IMR-90 (cell line): ENCODE results near the gene ARF5. TPM values are rescaled to one million over a fixed set of nuclear protein-coding genes. Genes with fewer than 3 reads are reported as not detected.
A peak's percentile ranks its signal among the peaks of the same experiment; 100 is the strongest.

Experiments
- ATAC-seq: fragments of 200-7000 bp; cut with Tn5 transposase; 2 replicates; pipeline ENCODE4 v1.9.1; 2020; ENCODE audit warnings: low read depth, mild to moderate bottlenecking, moderate library complexity
- BruUV-seq: library from RNA; stranded (reverse); fragments of 400-500 nt; replicated peaks from 2 replicates; lab custom pipeline; 2021; lab: Mats Ljungman, UMichigan
- CTCF ChIA-PET: fragments of 300-600 bp; formaldehyde crosslinking; extraction: SDS; loops from one replicate; lab custom pipeline; 2021; ENCODE audit warnings: antibody characterized with exemption; lab: Yijun Ruan, JAX
- POLR2A ChIA-PET: fragments of 300-600 bp; sonication (Branson Sonifier 250); formaldehyde crosslinking; loops from one replicate; lab custom pipeline; 2022; ENCODE audit warnings: antibody characterized with exemption; ENCODE audit not compliant: unreplicated experiment; lab: Charles Lee
- DNase-seq: peaks from one replicate; pipeline ENCODE4 v3.0.0; 2013
- H2AFZ ChIP-seq: replicated peaks from 2 replicates; pipeline ENCODE3; 2013; ENCODE audit warnings: low read length, mild to moderate bottlenecking; ENCODE audit not compliant: poor library complexity
- H2AK5ac ChIP-seq: 2 replicates; pipeline ENCODE4 v1.6.1; 2013; ENCODE audit warnings: low read depth, low read length, inconsistent platforms
- H2AK9ac ChIP-seq: replicated peaks from 2 replicates; pipeline ENCODE3; 2013; ENCODE audit warnings: mild to moderate bottlenecking, low read depth, low read length, moderate library complexity; ENCODE audit not compliant: poor library complexity
- H2BK120ac ChIP-seq: 2 replicates; pipeline ENCODE4 v1.6.1; 2013; ENCODE audit warnings: low read depth, low read length, inconsistent platforms
- H2BK15ac ChIP-seq: 3 replicates; pipeline ENCODE4 v1.6.1; 2013; ENCODE audit warnings: low read depth, low read length, inconsistent platforms
- H2BK20ac ChIP-seq: 2 replicates; pipeline ENCODE4 v1.6.1; 2013; ENCODE audit warnings: low read depth, mild to moderate bottlenecking, inconsistent platforms, low read length, moderate library complexity
- H2BK5ac ChIP-seq: 2 replicates; pipeline ENCODE4 v1.6.1; 2013; ENCODE audit warnings: mild to moderate bottlenecking, low read depth, low read length, inconsistent platforms; ENCODE audit not compliant: poor library complexity, severe bottlenecking
- H3K14ac ChIP-seq: replicated peaks from 2 replicates; pipeline ENCODE4 v1.6.1; 2013; ENCODE audit warnings: low read depth, low read length, inconsistent platforms
- H3K18ac ChIP-seq: 2 replicates; pipeline ENCODE4 v1.6.1; 2013; ENCODE audit warnings: low read depth, low read length, control low read depth
- H3K23ac ChIP-seq: 2 replicates; pipeline ENCODE4 v1.6.1; 2013; ENCODE audit warnings: low read depth, low read length, inconsistent platforms
- H3K27ac ChIP-seq: 2 replicates; pipeline ENCODE4 v1.5.1; 2013; ENCODE audit warnings: mild to moderate bottlenecking, control low read depth, low read length; ENCODE audit not compliant: insufficient read depth
- H3K27me3 ChIP-seq: 2 replicates; pipeline ENCODE4 v1.6.1; 2013; ENCODE audit warnings: low read length; ENCODE audit not compliant: control insufficient read depth, insufficient read depth
- H3K36me3 ChIP-seq: 2 replicates; pipeline ENCODE4 v1.6.1; 2013; ENCODE audit warnings: low read length, mixed read lengths; ENCODE audit not compliant: control insufficient read depth, insufficient read depth
- H3K4ac ChIP-seq: 2 replicates; pipeline ENCODE4 v1.6.1; 2013; ENCODE audit warnings: low read depth, low read length, inconsistent platforms
- H3K4me1 ChIP-seq: 2 replicates; pipeline ENCODE4 v1.6.1; 2013; ENCODE audit warnings: low read length, mixed read lengths; ENCODE audit not compliant: control insufficient read depth, insufficient read depth
- H3K4me2 ChIP-seq: 2 replicates; pipeline ENCODE4 v1.6.1; 2013; ENCODE audit warnings: low read depth, mild to moderate bottlenecking, control low read depth, low read length, moderate library complexity
- H3K4me3 ChIP-seq: 2 replicates; pipeline ENCODE4 v1.5.1; 2013; ENCODE audit warnings: low read depth, mild to moderate bottlenecking, control low read depth, low read length, moderate library complexity; ENCODE audit not compliant: insufficient read depth
- H3K56ac ChIP-seq: 2 replicates; pipeline ENCODE4 v1.6.1; 2013; ENCODE audit warnings: low read length, inconsistent platforms; ENCODE audit not compliant: insufficient read depth; ENCODE audit errors: extremely low read depth
- H3K79me1 ChIP-seq, 2 experiments: 2 replicates each; pipeline ENCODE4 v1.6.1; 2013; ENCODE audit warnings: low read length in 2 of 2, inconsistent platforms in 1 of 2, low read depth in 1 of 2
- H3K9ac ChIP-seq: 2 replicates; pipeline ENCODE4 v1.6.1; 2013; ENCODE audit warnings: low read depth, low read length, control low read depth
- H3K9me1 ChIP-seq: 2 replicates; pipeline ENCODE4 v1.6.1; 2013; ENCODE audit warnings: low read length, inconsistent platforms; ENCODE audit not compliant: insufficient read depth
- H3K9me3 ChIP-seq: 2 replicates; pipeline ENCODE4 v1.6.1; 2013; ENCODE audit warnings: low read length; ENCODE audit not compliant: control insufficient read depth, insufficient read depth
- H4K20me1 ChIP-seq: 2 replicates; pipeline ENCODE4 v1.6.1; 2013; ENCODE audit warnings: low read length, inconsistent platforms; ENCODE audit not compliant: insufficient read depth
- H4K5ac ChIP-seq: 2 replicates; pipeline ENCODE4 v1.6.1; 2013; ENCODE audit warnings: mild to moderate bottlenecking, low read depth, low read length, control low read depth
- H4K8ac ChIP-seq, 2 experiments: 2 replicates each; pipeline ENCODE4 v1.6.1; 2013; ENCODE audit warnings: low read depth in 2 of 2, low read length in 2 of 2, control low read depth in 1 of 2, inconsistent platforms in 1 of 2
- H4K91ac ChIP-seq: 2 replicates; pipeline ENCODE4 v1.6.1; 2013; ENCODE audit warnings: low read depth, low read length, inconsistent platforms; ENCODE audit not compliant: insufficient read depth
- CEBPB ChIP-seq: IDR thresholded peaks from 2 replicates; pipeline ENCODE4 v1.6.1; 2012; ENCODE audit warnings: low read depth, low read length, improper control_type of control experiment
- CTCF ChIP-seq: conservative IDR thresholded peaks from 2 replicates; pipeline ENCODE4 v1.5.1; 2012; ENCODE audit warnings: mild to moderate bottlenecking, low read depth, low read length, improper control_type of control experiment
- ELK1 ChIP-seq: fragments of 150-350 bp; IDR thresholded peaks from 2 replicates; pipeline ENCODE4 v1.6.1; 2016; ENCODE audit warnings: low read depth, mild to moderate bottlenecking, low read length, moderate library complexity, borderline replicate concordance
- MAZ ChIP-seq: IDR thresholded peaks from 2 replicates; pipeline ENCODE4 v1.6.1; 2012; ENCODE audit warnings: low read depth, mild to moderate bottlenecking, low read length, improper control_type of control experiment, moderate library complexity, borderline replicate concordance
- MXI1 ChIP-seq: IDR thresholded peaks from 2 replicates; pipeline ENCODE4 v1.6.1; 2012; ENCODE audit warnings: low read depth, mild to moderate bottlenecking, low read length, moderate library complexity, borderline replicate concordance
- POLR2A ChIP-seq: IDR thresholded peaks from 2 replicates; pipeline ENCODE4 v1.6.1; 2012; ENCODE audit warnings: mild to moderate bottlenecking, low read depth, low read length
- RAD21 ChIP-seq: IDR thresholded peaks from 2 replicates; pipeline ENCODE4 v1.6.1; 2012; ENCODE audit warnings: low read length, improper control_type of control experiment
- RCOR1 ChIP-seq: IDR thresholded peaks from 2 replicates; pipeline ENCODE4 v1.6.1; 2012; ENCODE audit warnings: mild to moderate bottlenecking, low read length, improper control_type of control experiment; ENCODE audit not compliant: insufficient replicate concordance
- RFX5 ChIP-seq: IDR thresholded peaks from 2 replicates; pipeline ENCODE4 v1.8.0; 2012; ENCODE audit warnings: low read depth, mild to moderate bottlenecking, low read length, moderate library complexity
- SMC3 ChIP-seq: fragments of 150-350 bp; IDR thresholded peaks from 2 replicates; pipeline ENCODE4 v1.6.1; 2016; ENCODE audit warnings: low read depth, mild to moderate bottlenecking, antibody characterized with exemption, low read length, moderate library complexity
- WGBS, 2 experiments: methylation state at CpG; one replicate each; pipeline versions ENCODE4 v1.1.5 to v1.1.7; 2013; ENCODE audit warnings: missing lambda C conversion rate in 2 of 2; ENCODE audit not compliant: insufficient read length in 1 of 2; ENCODE audit errors: extremely low coverage in 2 of 2; 5-methylcytosine and 5-hydroxymethylcytosine counted together
- dilution Hi-C: fragments of 300-500 bp; cut with HindIII; formaldehyde crosslinking; loops from one replicate; pipeline ENCODE4 v1.14.3; 2018; ENCODE audit warnings: low sequenced_read_pairs; ENCODE audit not compliant: unreplicated experiment
- in situ Hi-C: fragments of 300-500 bp; cut with MboI; formaldehyde crosslinking; loops from 3 replicates; pipeline ENCODE4 v1.14.3; 2019; ENCODE audit warnings: low sequenced_read_pairs, inconsistent platforms, mixed read lengths
- intact Hi-C: fragments of 100-400 bp; cut with micrococcal nuclease; formaldehyde crosslinking; loops from 2 replicates; pipeline ENCODE4 v1.10.0; 2022
- polyA plus RNA-seq, 3 experiments: library from polyadenylated mRNA; depleted of rRNA; stranded (reverse); fragments of >200 nt; gene quantifications; 2 replicates each; pipeline ENCODE4 v1.2.3, GENCODE V29; 2012; ENCODE audit warnings: low replicate concordance in 1 of 3
- total RNA-seq: library from RNA; depleted of rRNA; stranded (reverse); fragments of >200 nt; gene quantifications from 2 replicates; pipeline ENCODE4 v1.2.3, GENCODE V29; 2012

Gene ARF5
- total and polyA plus RNA-seq, 2 of the 4 experiments (the other 2 are of a cell fraction): 128 to 274 TPM

GRCh38 chr7:127587663-127588018, 570 bp upstream of the ARF5 start:
- WGBS, 2 experiments: 89% methylated on average over 5 of the region's 20 CpGs; no CpG with 5 or more reads in 1 of the 2 experiments
- H2AK9ac ChIP-seq: peak overlapping the region; percentile 92
- H4K8ac ChIP-seq: peak overlapping the region; percentile 59 to 97
- no TSS peak for BruUV-seq
- H3K27ac ChIP-seq: peak overlapping the region; percentile 83
- H3K79me1 ChIP-seq: peaks cover 25 to 58% of the 10 kb centered on the region in 2 experiments
- peak overlapping the region; percentile 96 for H3K4me2 ChIP-seq
- peak overlapping the region; percentile 67 for H2BK5ac ChIP-seq
- H3K9me3 ChIP-seq: no peaks in the 10 kb centered on the region
- ATAC-seq (no peak), DNase-seq (no peak)
- H3K14ac ChIP-seq: peak overlapping the region; percentile 96
- peak overlapping the region; percentile 78 for H3K18ac ChIP-seq
- H2BK120ac ChIP-seq: peak overlapping the region; percentile 20; the same call in 1 of the 2 replicates
- H3K9ac ChIP-seq: peak overlapping the region; percentile 92
- POLR2A ChIA-PET: interaction anchor here (0.6 kb wide), 1 partner anchor 125 kb away, joined by 4 read pairs; no protein-coding TSS in a partner anchor
- peak overlapping the region; percentile 89 for H3K4ac ChIP-seq
- peak overlapping the region; percentile 79 for H3K23ac ChIP-seq
- H3K9me1 ChIP-seq: peaks cover 17% of the 10 kb centered on the region
- H3K4me1 ChIP-seq: peaks cover 19% of the 10 kb centered on the region
- H2BK15ac ChIP-seq: no peak overlapping the region; the same call in 2 of the 3 replicates
- H4K5ac ChIP-seq: peak overlapping the region; percentile 96
- H3K56ac ChIP-seq: no peak overlapping the region
- TF ChIP-seq CTCF (no peak), RFX5 (no peak), CEBPB (no peak), POLR2A (no peak), MXI1 (no peak), SMC3 (no peak), MAZ (no peak), RAD21 (no peak), RCOR1 (no peak), ELK1 (no peak)
- H2BK20ac ChIP-seq: no peak overlapping the region
- dilution Hi-C loops: no loop called here
- peak overlapping the region; percentile 53 for H4K91ac ChIP-seq
- peaks cover 25% of the 10 kb centered on the region for H4K20me1 ChIP-seq
- H3K4me3 ChIP-seq: peak overlapping the region; percentile 80
- CTCF ChIA-PET: interaction anchor here (1.3 kb wide), 1 partner anchor 10 kb away, joined by 3 read pairs; no protein-coding TSS in a partner anchor
- intact Hi-C loops: loop anchor here (2.0 to 10.0 kb wide), 5 partner anchors 45 to 621 kb away; partner anchors contain the start of genes LRRC4 and ZNF800
- peak overlapping the region; percentile 99 for H2AFZ ChIP-seq
- in situ Hi-C loops: no loop called here
- no peaks in the 10 kb centered on the region for H3K27me3 ChIP-seq
- H2AK5ac ChIP-seq: peak overlapping the region; percentile 41
- H3K36me3 ChIP-seq: peaks cover 19% of the 10 kb centered on the region
